Right atrium auricular region (tissue), 2 donors: ENCODE measurements around the gene ZNF329. TPM values are rescaled to one million over a fixed set of nuclear protein-coding genes. Genes with fewer than 3 reads are reported as not detected.

ENCODE experiments used
- DNase-seq: peaks from one replicate; pipeline ENCODE4 v3.0.0-alpha.2; 2019; ENCODE audit warnings: low spot score
- H3K27ac ChIP-seq, 2 donors: fragments of 200-600 bp; sonication (generic); 1 replicate in 1 of 2; 2 replicates in 1 of 2; pipeline ENCODE4 v1.5.1; 2016 to 2019
- H3K27me3 ChIP-seq, 2 donors: fragments of 200-600 bp; sonication (generic); one replicate each; pipeline versions ENCODE4 v1.5.1 to v1.6.0; 2017 to 2019
- H3K36me3 ChIP-seq: fragments of 200-600 bp; sonication (generic); one replicate; pipeline ENCODE4 v1.5.1; 2016
- H3K4me1 ChIP-seq, 2 donors: fragments of 200-600 bp; sonication (generic); one replicate each; pipeline versions ENCODE4 v1.5.1 to v1.6.0; 2017 to 2019
- H3K4me3 ChIP-seq, 2 donors: fragments of 200-600 bp; sonication (generic); 1 replicate in 1 of 2; 2 replicates in 1 of 2; pipeline ENCODE4 v1.5.1; 2017 to 2019; ENCODE audit warnings: mild to moderate bottlenecking in 1 of 2, moderate library complexity in 1 of 2
- H3K9me3 ChIP-seq, 2 donors: fragments of 200-600 bp; sonication (generic); one replicate each; pipeline ENCODE4 v1.5.1; 2019
- total RNA-seq, 2 donors: library from RNA; depleted of rRNA; stranded (reverse); fragments of >200 nt; gene quantifications; one replicate each; pipeline ENCODE4 v1.1.0, GENCODE V29; 2016
- TF ChIP-seq, protein P1 (sequence below), 2 donors: fragments of 200-600 bp; sonication (generic); IDR thresholded peaks; one replicate each; pipeline ENCODE4 v1.5.1; 2019; ENCODE audit warnings: antibody characterized with exemption in 2 of 2

The ZNF329 gene
- total RNA-seq, 2 donors from 2014 or later, result 6.9 to 7.9 TPM

- TF ChIP-seq, protein P1, sequence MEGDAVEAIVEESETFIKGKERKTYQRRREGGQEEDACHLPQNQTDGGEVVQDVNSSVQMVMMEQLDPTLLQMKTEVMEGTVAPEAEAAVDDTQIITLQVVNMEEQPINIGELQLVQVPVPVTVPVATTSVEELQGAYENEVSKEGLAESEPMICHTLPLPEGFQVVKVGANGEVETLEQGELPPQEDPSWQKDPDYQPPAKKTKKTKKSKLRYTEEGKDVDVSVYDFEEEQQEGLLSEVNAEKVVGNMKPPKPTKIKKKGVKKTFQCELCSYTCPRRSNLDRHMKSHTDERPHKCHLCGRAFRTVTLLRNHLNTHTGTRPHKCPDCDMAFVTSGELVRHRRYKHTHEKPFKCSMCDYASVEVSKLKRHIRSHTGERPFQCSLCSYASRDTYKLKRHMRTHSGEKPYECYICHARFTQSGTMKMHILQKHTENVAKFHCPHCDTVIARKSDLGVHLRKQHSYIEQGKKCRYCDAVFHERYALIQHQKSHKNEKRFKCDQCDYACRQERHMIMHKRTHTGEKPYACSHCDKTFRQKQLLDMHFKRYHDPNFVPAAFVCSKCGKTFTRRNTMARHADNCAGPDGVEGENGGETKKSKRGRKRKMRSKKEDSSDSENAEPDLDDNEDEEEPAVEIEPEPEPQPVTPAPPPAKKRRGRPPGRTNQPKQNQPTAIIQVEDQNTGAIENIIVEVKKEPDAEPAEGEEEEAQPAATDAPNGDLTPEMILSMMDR (IDR thresholded peaks at IDR 0.05), result peak in 1 of 2 donors; percentile 54
- peak overlapping the region; percentile 94 to 99 for H3K27ac ChIP-seq
- no peak for DNase-seq
- H3K36me3 ChIP-seq, result peaks cover 43% of the 10 kb centered on the region
- peak overlapping the region; percentile 67 to 89 for H3K4me3 ChIP-seq
- peaks cover 0 to 6% of the 10 kb centered on the region in 2 donors for H3K4me1 ChIP-seq
- H3K9me3 ChIP-seq, result peaks cover 69 to 92% of the 10 kb centered on the region in 2 donors
- no peaks in the 10 kb centered on the region for H3K27me3 ChIP-seq
Observed at GRCh38 chr19:58181902-58182576, 31.4 kb upstream of the ZNF329 start.

DNA sequence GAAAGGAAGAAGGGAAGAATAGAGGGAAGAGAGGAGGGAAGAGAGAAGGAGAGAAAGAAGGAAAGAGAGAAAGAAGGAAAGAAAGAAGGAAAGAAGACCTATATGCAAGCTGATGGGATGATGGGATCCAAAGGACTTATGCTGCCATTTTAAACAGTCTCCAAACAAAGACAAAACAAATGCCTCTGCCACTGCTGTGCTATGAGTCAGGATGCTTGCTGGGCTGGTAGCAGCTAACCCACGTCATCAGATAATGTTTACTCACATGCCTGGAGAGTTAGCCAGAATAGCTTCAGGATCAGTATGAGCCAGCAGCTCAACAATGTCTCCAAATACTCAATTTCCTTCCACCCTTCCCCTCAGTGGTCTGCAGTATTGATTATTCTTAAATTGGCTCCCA is 20.3 kb upstream of the ZNF329 start:
- TF ChIP-seq, protein P1 (IDR thresholded peaks at IDR 0.05), result no peak
- no peaks in the 10 kb centered on the region for H3K36me3 ChIP-seq
- peaks cover 42 to 100% of the 10 kb centered on the region in 2 donors for H3K9me3 ChIP-seq
- no peak for DNase-seq
- H3K4me1 ChIP-seq, result no peaks in the 10 kb centered on the region
- H3K4me3 ChIP-seq, result no peak overlapping the region
- no peak overlapping the region for H3K27ac ChIP-seq
- no peaks in the 10 kb centered on the region for H3K27me3 ChIP-seq

DNA sequence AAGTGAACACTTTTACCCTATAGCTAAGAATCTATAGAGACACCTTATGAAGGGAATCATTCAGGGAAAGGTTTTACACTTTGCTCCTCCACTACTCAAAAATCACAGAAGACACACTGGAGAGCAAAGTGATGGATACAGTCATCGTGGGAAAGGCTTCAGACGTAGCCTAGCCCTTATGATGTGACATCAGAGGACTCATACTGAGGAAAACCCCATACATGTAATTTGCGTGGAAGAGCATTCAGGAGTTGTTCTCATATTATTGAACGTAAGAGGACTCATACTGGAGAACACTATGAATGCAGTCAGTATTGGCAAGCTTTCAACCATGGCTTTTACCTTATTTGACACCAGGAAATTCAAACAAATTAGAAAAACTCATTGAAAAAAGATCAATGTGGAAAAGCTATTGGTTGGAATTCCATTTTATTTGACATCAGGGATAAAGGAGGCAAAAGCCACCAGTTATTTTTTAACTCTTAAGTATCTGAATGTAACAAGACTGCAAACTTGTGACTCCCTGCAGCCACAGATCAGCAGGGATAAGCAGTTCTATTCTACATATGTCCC is 16.2 kb upstream of the ZNF329 start:
- TF ChIP-seq, protein P1 (IDR thresholded peaks at IDR 0.05), result no peak
- H3K36me3 ChIP-seq, result no peaks in the 10 kb centered on the region
- H3K27ac ChIP-seq, result no peak overlapping the region
- H3K9me3 ChIP-seq, result peaks cover 29 to 98% of the 10 kb centered on the region in 2 donors
- no peaks in the 10 kb centered on the region for H3K27me3 ChIP-seq
- no peaks in the 10 kb centered on the region for H3K4me1 ChIP-seq
- no peak for DNase-seq
- no peak overlapping the region for H3K4me3 ChIP-seq

DNA sequence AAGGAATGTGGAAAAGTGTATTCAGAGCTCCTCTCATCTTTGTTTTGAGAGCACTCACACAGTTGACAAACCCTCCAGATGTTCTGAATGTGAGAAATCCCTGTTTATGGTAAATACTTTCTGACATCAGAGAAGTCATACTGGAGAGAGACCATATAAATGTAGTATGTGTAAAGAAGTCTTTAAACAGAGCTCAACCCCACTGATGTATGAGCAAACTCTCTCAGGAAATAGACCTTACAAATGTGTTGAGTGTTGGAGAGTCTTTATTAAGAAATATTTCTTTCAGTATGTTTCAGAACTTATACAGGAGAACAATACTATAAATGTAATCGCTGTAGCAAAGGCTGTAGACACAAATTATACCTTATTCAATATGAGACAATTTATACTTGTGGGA is 15.7 kb upstream of the ZNF329 start:
- no peaks in the 10 kb centered on the region for H3K27me3 ChIP-seq
- no peak overlapping the region for H3K4me3 ChIP-seq
- no peaks in the 10 kb centered on the region for H3K4me1 ChIP-seq
- H3K9me3 ChIP-seq, result peaks cover 32 to 98% of the 10 kb centered on the region in 2 donors
- DNase-seq, result no peak
- no peaks in the 10 kb centered on the region for H3K36me3 ChIP-seq
- TF ChIP-seq, protein P1 (IDR thresholded peaks at IDR 0.05), result no peak
- H3K27ac ChIP-seq, result no peak overlapping the region

GRCh38 chr19:58157045-58157728 is 6.6 kb upstream of the ZNF329 start:
- TF ChIP-seq, protein P1 (IDR thresholded peaks at IDR 0.05), result no peak
- Histone ChIP-seq H3K36me3 (no peaks in the 10 kb centered on the region), H3K4me3 (no peak overlapping the region), H3K9me3 (peaks cover 6 to 16% of the 10 kb centered on the region in 2 donors), H3K27me3 (no peaks in the 10 kb centered on the region), H3K4me1 (peaks cover 0 to 17% of the 10 kb centered on the region in 2 donors), H3K27ac (no peak overlapping the region)
- no peak for DNase-seq
